Lower leg skin (tissue), 3 donors: ENCODE data around the gene CCL22.

ENCODE experiments used
- CTCF ChIP-seq, 3 donors: fragments of 450-650 bp; IDR thresholded peaks; one replicate each; pipeline ENCODE4 v1.5.1; 2016; ENCODE audit warnings: antibody characterized with exemption in 3 of 3, mild to moderate bottlenecking in 3 of 3, moderate library complexity in 2 of 3
- POLR2A ChIP-seq, 2 donors: fragments of 450-650 bp; IDR thresholded peaks; one replicate each; pipeline ENCODE4 v1.6.1; 2016 to 2017; ENCODE audit warnings: antibody characterized with exemption in 2 of 2, mild to moderate bottlenecking in 1 of 2, moderate library complexity in 1 of 2

GRCh38 chr16:57310801-57311200, 47.8 kb upstream of the CCL22 start:
- TF ChIP-seq CTCF (IDR thresholded peaks at IDR 0.05): no peak
- no peak for TF ChIP-seq POLR2A (IDR thresholded peaks at IDR 0.05)
